ENCODE measurements around the gene BNIP5.
A peak's percentile ranks its signal among the peaks of the same experiment; 100 is the strongest.
"Not testable (repeated sequence)": the region's sequence is repeated elsewhere in the genome, so short reads cannot be mapped to it uniquely, and the experiment has no call there.

The BNIP5 gene

DNA sequence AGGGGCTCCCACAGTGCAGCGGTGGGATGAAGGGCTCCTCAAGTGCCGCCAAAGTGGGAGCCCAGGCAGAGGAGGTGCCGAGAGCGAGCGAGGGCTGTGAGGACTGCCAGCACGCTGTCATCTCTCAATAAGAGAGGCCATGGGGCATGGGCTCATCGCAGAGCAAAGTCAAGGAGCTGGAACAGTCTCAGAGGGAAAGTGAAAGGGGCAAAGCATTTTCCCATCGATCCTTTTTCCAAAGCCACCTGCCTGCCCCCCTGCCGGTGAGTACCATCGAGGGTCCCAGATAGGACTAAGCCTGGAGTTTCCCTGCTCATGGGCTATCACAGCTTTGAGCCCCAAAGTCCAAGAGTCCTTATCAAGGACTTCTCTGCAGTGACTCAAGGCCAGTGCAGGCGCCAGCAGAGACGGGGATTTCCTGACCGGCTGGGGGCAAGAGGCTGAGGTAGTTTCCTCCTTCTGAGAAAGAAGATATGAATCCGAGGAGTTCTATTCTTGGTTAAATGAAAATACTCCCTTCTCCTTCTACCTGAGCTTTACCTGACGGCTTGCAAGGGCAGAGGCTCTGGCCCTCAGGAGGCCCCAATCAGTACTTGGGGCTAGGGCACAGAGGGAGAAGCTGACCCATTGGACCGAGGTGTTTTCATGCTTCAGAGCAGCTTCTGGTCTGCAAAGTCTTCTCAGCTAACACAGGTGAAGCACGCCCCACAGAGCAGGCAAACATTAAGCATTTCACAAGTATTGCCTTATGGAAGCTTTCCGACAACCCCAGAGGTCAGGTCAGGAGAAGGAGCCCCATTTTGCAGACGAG lies 28.2 kb upstream of the BNIP5 start:
- no peak for DNase-seq

DNA sequence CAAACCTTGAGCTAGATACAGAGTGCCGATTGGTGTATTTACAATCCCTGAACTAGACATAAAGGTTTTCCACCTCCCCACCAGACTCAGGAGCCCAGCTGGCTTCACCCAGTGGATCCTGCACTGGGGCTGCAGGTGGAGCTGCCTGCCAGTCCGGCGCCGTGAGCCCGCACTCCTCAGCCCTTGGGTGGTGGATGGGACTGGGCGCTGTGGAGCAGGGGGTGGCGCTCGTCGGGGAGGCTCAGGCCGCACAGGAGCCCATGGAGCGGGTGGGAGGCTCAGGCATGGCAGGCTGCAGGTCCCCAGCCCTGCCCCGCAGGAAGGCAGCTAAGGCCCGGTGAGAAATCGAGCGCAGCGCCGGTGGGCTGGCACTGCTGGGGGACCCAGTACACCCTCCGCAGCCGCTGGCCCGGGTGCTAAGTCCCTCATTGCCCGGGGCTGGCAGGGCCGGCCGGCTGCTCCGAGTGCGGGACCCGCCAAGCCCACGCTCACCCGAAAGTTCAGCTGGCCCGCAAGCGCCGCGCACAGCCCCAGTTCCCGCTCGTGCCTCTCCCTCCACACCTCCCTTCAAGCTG lies 27.5 kb upstream of the BNIP5 start:
- DNase-seq = not testable (repeated sequence)

- DNase-seq = not testable (repeated sequence)
Measured at GRCh38 chr6:36363371-36363752, 26.7 kb upstream of the BNIP5 start.

GRCh38 chr6:36362551-36363370 lies 26.1 kb upstream of the BNIP5 start:
- DNase-seq = no peak

- DNase-seq = no peak
Measured at GRCh38 chr6:36361071-36361470, 24.4 kb upstream of the BNIP5 start.

- DNase-seq = peak; percentile 39
Measured at GRCh38 chr6:36360241-36361054, 23.8 kb upstream of the BNIP5 start.

- no peak for DNase-seq
Measured at GRCh38 chr6:36358226-36358915, 21.7 kb upstream of the BNIP5 start.

DNA sequence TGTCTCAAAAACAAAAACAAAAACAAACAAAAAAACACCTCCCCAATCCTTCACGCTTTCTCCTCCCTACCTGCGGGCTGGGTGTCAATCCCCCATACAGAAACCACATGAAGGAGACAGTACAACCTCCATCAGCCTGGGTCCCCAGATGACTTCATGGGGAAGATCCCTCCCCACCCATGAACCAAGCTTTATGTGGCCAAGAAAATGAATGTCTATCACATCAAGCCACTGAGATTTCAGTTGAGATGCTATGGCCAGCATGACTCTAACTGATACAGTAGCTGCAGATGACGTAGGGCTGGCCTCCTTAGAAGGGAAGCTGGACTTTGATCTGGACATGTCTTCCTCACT lies 21.2 kb upstream of the BNIP5 start:
- no peak for DNase-seq

DNA sequence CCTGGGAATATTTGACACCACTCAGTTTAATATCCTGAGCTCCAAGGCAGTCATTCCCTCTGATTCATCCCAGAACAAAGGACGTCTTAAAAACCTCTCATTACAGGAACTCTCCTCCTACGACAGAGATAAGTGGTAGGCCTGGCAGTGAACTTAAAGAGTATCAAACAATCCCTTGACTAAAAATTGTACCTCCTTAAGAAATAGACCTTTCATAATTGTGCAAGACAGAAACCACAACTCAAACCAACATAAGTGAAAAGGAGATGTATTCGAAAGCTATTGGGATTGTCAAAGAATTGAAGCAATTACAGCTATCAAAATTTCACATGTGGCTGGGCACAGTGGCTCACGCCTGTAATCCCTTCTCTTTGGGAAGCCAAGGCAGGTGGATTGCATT lies 19.1 kb upstream of the BNIP5 start:
- DNase-seq = no peak

GRCh38 chr6:36353411-36353915 lies 16.8 kb upstream of the BNIP5 start:
- DNase-seq = no peak

DNA sequence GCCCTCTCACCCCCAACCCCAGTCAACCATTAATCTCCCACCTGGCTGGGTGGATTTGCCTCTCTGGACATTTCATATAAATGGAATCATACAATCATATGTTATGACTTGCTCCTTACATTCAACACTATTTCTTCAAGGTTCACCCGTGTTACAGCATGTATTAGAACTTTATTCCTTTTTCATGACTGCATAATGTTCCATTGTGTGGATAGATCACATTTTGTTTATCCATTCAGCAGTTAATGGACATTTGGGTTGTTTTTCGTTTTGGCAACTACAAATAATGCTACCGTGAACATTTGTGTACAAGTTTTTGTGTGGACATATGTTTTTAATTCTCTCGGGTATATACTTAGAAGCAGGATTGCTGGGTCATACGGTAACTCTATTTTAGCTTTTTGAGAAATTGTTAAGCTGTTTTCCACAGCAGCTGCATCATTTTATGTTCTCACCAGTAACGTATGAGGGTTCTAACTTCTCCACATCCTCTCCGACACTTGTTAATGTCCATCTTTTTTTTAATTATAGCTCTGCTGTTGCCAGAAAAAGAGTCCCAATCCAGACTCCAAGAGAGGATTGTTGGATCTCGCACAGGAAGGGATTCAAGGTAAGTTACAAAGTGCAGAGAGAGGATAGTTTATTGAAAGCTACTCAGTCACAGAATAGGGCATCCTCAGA lies 15.9 kb upstream of the BNIP5 start:
- DNase-seq = no peak

- DNase-seq = no peak
Measured at GRCh38 chr6:36350681-36351571, 14.2 kb upstream of the BNIP5 start.

GRCh38 chr6:36350082-36350481 lies 13.4 kb upstream of the BNIP5 start:
- no peak for DNase-seq

DNA sequence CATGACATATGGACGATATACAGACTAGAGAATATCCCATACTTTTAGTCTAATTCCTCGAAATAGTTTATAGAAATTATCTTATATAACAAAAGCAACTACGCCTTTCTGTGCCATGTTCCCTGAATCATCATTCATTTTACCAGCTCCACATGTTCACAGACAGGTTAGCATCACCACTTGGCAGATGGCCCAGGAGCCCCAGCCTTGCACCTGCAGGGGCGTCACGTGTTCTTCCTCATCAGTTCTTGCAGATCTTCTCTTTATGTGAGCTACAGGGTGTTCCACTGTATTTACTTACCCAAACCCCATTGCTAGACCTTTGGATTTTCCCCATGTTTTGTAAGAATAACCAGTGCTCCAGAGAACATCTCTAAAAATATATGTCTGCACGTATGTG lies 12.6 kb upstream of the BNIP5 start:
- DNase-seq = no peak

GRCh38 chr6:36347621-36348020 lies 10.9 kb upstream of the BNIP5 start:
- no peak for DNase-seq

GRCh38 chr6:36346486-36347273 lies 10.0 kb upstream of the BNIP5 start:
- DNase-seq = no peak

- no peak for DNase-seq
Measured at GRCh38 chr6:36345681-36346466, 9.2 kb upstream of the BNIP5 start.

DNA sequence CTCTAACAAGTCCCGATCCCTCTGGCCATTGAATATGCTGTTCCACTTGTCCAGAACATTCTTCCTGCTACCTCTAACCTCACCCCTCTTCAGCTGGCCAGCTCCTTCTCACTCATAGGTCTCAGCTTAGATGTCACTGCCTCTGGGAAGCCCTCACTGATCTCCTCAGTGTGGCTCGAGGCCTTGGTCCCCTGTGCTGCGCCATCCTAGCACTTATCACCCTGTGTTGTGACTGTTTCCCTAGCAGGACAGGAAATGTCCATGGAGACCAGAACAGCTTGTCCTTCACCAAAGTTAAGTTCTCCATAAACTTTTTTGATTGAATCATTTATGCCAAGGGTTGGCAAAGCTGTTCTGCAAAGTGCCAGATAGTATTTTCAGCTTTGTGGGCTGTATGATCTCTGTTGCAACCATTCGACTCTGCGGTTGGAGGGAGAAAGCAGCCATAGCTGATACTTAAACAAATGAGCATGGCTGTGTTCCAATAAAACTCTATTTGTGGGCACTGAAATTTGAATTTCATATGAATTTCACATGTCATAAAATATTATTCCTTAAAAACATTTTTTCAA lies 6.5 kb upstream of the BNIP5 start:
- DNase-seq = no peak

Measured in activated effector memory CD4-positive, alpha-beta T cell treated with Interleukin-2 at 50 U/mL for 16 hours (primary cell).